PC-9 (cell line): ENCODE results near the gene HSPA8.

Experiments used
- CTCF ChIP-seq: fragments of 200-600 bp; sonication (generic); conservative IDR thresholded peaks from 2 replicates; pipeline ENCODE4 v1.6.1; 2017; ENCODE audit warnings: mixed run types, antibody characterized with exemption, mild to moderate bottlenecking, moderate library complexity
- EZH2 ChIP-seq: fragments of 200-600 bp; sonication (generic); IDR thresholded peaks from 2 replicates; pipeline ENCODE4 v1.8.0; 2017; ENCODE audit warnings: antibody characterized with exemption, low read depth

- TF ChIP-seq CTCF = no peak
- TF ChIP-seq EZH2 = no peak
Observed at GRCh38 chr11:123063826-123064657, 2.1 kb upstream of the HSPA8 start.
